ENCODE data around the gene BLM.
A peak's percentile ranks its signal among the peaks of the same experiment; 100 is the strongest.

BLM gene

GRCh38 chr15:90817117-90818057 is 100.2 kb downstream of the BLM start:
- Histone ChIP-seq H3K4me3 (IDR thresholded peaks at IDR 0.05; ENCODE audit: insufficient read depth, low read depth, low read length) (no peak overlapping the region), H3K36me3 (ENCODE audit: insufficient read depth) (no peaks in the 10 kb centered on the region), H4K20me1 (ENCODE audit: insufficient read depth) (no peaks in the 10 kb centered on the region), H3K27ac (peak overlapping the region; percentile 98), H2AFZ (ENCODE audit: low read depth) (no peak overlapping the region; the same call in 1 of the 2 replicates), H3K27me3 (ENCODE audit: insufficient read depth, low read depth) (no peaks in the 10 kb centered on the region), H3K9ac (peak overlapping the region; percentile 20; the same call in 1 of the 2 replicates), H3K4me1 (ENCODE audit: low read depth, poor library complexity, severe bottlenecking) (peaks cover 65% of the 10 kb centered on the region), H3K79me2 (ENCODE audit: insufficient read depth, low read depth) (no peaks in the 10 kb centered on the region), H3K4me2 (peak overlapping the region; percentile 90)
- no peak for TF ChIP-seq CTCF (conservative IDR thresholded peaks at IDR 0.05; ENCODE audit: low read depth, low read length)

GRCh38 chr15:90818251-90819210 is 101.4 kb downstream of the BLM start:
- Histone ChIP-seq H4K20me1 (ENCODE audit: insufficient read depth) (no peaks in the 10 kb centered on the region), H2AFZ (ENCODE audit: low read depth) (no peak overlapping the region), H3K4me1 (ENCODE audit: low read depth, poor library complexity, severe bottlenecking) (peaks cover 54% of the 10 kb centered on the region), H3K4me3 (IDR thresholded peaks at IDR 0.05; ENCODE audit: insufficient read depth, low read depth, low read length) (no peak overlapping the region), H3K27ac (no peak overlapping the region; the same call in 1 of the 2 replicates), H3K4me2 (peak overlapping the region; percentile 90; the same call in 1 of the 2 replicates), H3K9ac (no peak overlapping the region), H3K27me3 (ENCODE audit: insufficient read depth, low read depth) (no peaks in the 10 kb centered on the region), H3K36me3 (ENCODE audit: insufficient read depth) (no peaks in the 10 kb centered on the region), H3K79me2 (ENCODE audit: insufficient read depth, low read depth) (no peaks in the 10 kb centered on the region)
- TF ChIP-seq CTCF (conservative IDR thresholded peaks at IDR 0.05; ENCODE audit: low read depth, low read length), result no peak

GRCh38 chr15:90819390-90819789 is 102.2 kb downstream of the BLM start:
- Histone ChIP-seq H2AFZ (ENCODE audit: low read depth) (no peak overlapping the region), H3K79me2 (ENCODE audit: insufficient read depth, low read depth) (no peaks in the 10 kb centered on the region), H3K27ac (no peak overlapping the region), H4K20me1 (ENCODE audit: insufficient read depth) (no peaks in the 10 kb centered on the region), H3K9ac (no peak overlapping the region), H3K36me3 (ENCODE audit: insufficient read depth) (no peaks in the 10 kb centered on the region), H3K4me2 (no peak overlapping the region), H3K27me3 (ENCODE audit: insufficient read depth, low read depth) (no peaks in the 10 kb centered on the region), H3K4me3 (IDR thresholded peaks at IDR 0.05; ENCODE audit: insufficient read depth, low read depth, low read length) (no peak overlapping the region), H3K4me1 (ENCODE audit: low read depth, poor library complexity, severe bottlenecking) (peaks cover 45% of the 10 kb centered on the region)
- TF ChIP-seq CTCF (conservative IDR thresholded peaks at IDR 0.05; ENCODE audit: low read depth, low read length), result no peak

GRCh38 chr15:90819850-90820249 is 102.7 kb downstream of the BLM start:
- Histone ChIP-seq H2AFZ (ENCODE audit: low read depth) (no peak overlapping the region), H4K20me1 (ENCODE audit: insufficient read depth) (no peaks in the 10 kb centered on the region), H3K79me2 (ENCODE audit: insufficient read depth, low read depth) (no peaks in the 10 kb centered on the region), H3K9ac (no peak overlapping the region), H3K36me3 (ENCODE audit: insufficient read depth) (no peaks in the 10 kb centered on the region), H3K4me1 (ENCODE audit: low read depth, poor library complexity, severe bottlenecking) (peaks cover 40% of the 10 kb centered on the region), H3K27ac (no peak overlapping the region), H3K4me2 (no peak overlapping the region), H3K27me3 (ENCODE audit: insufficient read depth, low read depth) (no peaks in the 10 kb centered on the region), H3K4me3 (IDR thresholded peaks at IDR 0.05; ENCODE audit: insufficient read depth, low read depth, low read length) (no peak overlapping the region)
- TF ChIP-seq CTCF (conservative IDR thresholded peaks at IDR 0.05; ENCODE audit: low read depth, low read length), result no peak
